HPDE6-E6E7 (cell line): ENCODE data around the gene PPIL1.

Experiments
- DNase-seq: peaks from one replicate; pipeline ENCODE4 v3.0.0; 2011; ENCODE audit warnings: missing footprints; ENCODE audit errors: extremely low spot score

Gene PPIL1

GRCh38 chr6:36855750-36856149 is 18.9 kb downstream of the PPIL1 start:
- no peak for DNase-seq

GRCh38 chr6:36853325-36853724 is 21.3 kb downstream of the PPIL1 start:
- DNase-seq: peak; percentile 40

- peak; percentile 28 for DNase-seq
Measured at GRCh38 chr6:36852481-36853147, 22.0 kb downstream of the PPIL1 start.

GRCh38 chr6:36851626-36852025 is 23.0 kb downstream of the PPIL1 start:
- DNase-seq: no peak

GRCh38 chr6:36851149-36851614 is 23.4 kb downstream of the PPIL1 start:
- peak; percentile 36 for DNase-seq

GRCh38 chr6:36850021-36850420 is 24.6 kb downstream of the PPIL1 start:
- no peak for DNase-seq

GRCh38 chr6:36848658-36849441 is 25.8 kb downstream of the PPIL1 start:
- no peak for DNase-seq

GRCh38 chr6:36847991-36848390 is 26.6 kb downstream of the PPIL1 start:
- DNase-seq: no peak

GRCh38 chr6:36847152-36847551 is 27.5 kb downstream of the PPIL1 start:
- DNase-seq: no peak

- no peak for DNase-seq
Measured at GRCh38 chr6:36845233-36845632, 29.4 kb downstream of the PPIL1 start.

- DNase-seq: no peak
Measured at GRCh38 chr6:36844232-36845170, 30.1 kb downstream of the PPIL1 start.

GRCh38 chr6:36843170-36843569 is 31.4 kb downstream of the PPIL1 start:
- no peak for DNase-seq

GRCh38 chr6:36841756-36842155 is 32.8 kb downstream of the PPIL1 start:
- DNase-seq: no peak

- no peak for DNase-seq
Measured at GRCh38 chr6:36840432-36841403, 33.9 kb downstream of the PPIL1 start.

GRCh38 chr6:36839749-36840431 is 34.7 kb downstream of the PPIL1 start:
- DNase-seq: no peak

- no peak for DNase-seq
Measured at GRCh38 chr6:36838896-36839748, 35.5 kb downstream of the PPIL1 start, which contains the start of gene CPNE5. TSS of gene CPNE5 (minus strand) at chr6:36839444. CDS start at chr6:36839377, 67 bp downstream.

GRCh38 chr6:36837686-36838085 is 36.9 kb downstream of the PPIL1 start:
- DNase-seq: no peak

- no peak for DNase-seq
Measured at GRCh38 chr6:36837022-36837339, 37.6 kb downstream of the PPIL1 start.
